Esophagus squamous epithelium (tissue), 5 donors: Measurements from ENCODE around the gene ACCS. TPM values are rescaled to one million over a fixed set of nuclear protein-coding genes. Genes with fewer than 3 reads are reported as not detected.

ENCODE experiments used
- DNase-seq: peaks from one replicate; lab custom pipeline; 2025; lab: John Stamatoyannopoulos, UW
- H3K27ac ChIP-seq, 4 donors: fragments of 200-600 bp; sonication (generic); one replicate each; pipeline ENCODE4 v1.5.1; 2016 to 2019; ENCODE audit warnings: mild to moderate bottlenecking in 1 of 4
- H3K27me3 ChIP-seq, 4 donors: fragments of 200-600 bp; sonication (generic); 1 replicate in 3 of 4; 2 replicates in 1 of 4; pipeline versions ENCODE4 v1.5.1 to v1.6.0; 2017 to 2021; ENCODE audit warnings: antibody characterized with exemption in 1 of 4
- H3K36me3 ChIP-seq, 3 donors: fragments of 200-600 bp; sonication (generic); one replicate each; pipeline ENCODE4 v1.5.1; 2016 to 2019
- H3K4me1 ChIP-seq, 3 donors: fragments of 200-600 bp; sonication (generic); one replicate each; pipeline ENCODE4 v1.5.1; 2017 to 2019
- H3K4me3 ChIP-seq, 4 donors: fragments of 200-600 bp; sonication (generic); 1 replicate in 3 of 4; 2 replicates in 1 of 4; pipeline ENCODE4 v1.5.1; 2016 to 2019; ENCODE audit warnings: mild to moderate bottlenecking in 2 of 4, moderate library complexity in 1 of 4
- H3K9me3 ChIP-seq, 3 donors: fragments of 200-600 bp; sonication (generic); one replicate each; pipeline ENCODE4 v1.5.1; 2016 to 2019
- POLR2A ChIP-seq, 4 donors: fragments of 450-650 bp; IDR thresholded peaks; one replicate each; pipeline ENCODE4 v1.6.1; 2017; ENCODE audit warnings: antibody characterized with exemption in 4 of 4, mild to moderate bottlenecking in 4 of 4, moderate library complexity in 3 of 4
- WGBS, 2 donors: methylation state at CpG; one replicate each; pipeline ENCODE4 v1.1.5; 2018; 5-methylcytosine and 5-hydroxymethylcytosine counted together
- intact Hi-C: fragments of 100-400 bp; cut with DNase I; formaldehyde crosslinking; loops from one replicate; pipeline ENCODE4 v1.15.0; 2022
- total RNA-seq, 4 donors: library from RNA; depleted of rRNA; stranded (reverse); fragments of >200 nt; gene quantifications; one replicate each; pipeline ENCODE4 v1.1.0, GENCODE V29; 2016
- TF ChIP-seq, protein P1 (sequence below), 6 experiments: fragments of 450-650 bp in 4 of 6; fragments of 200-600 bp in 2 of 6; sonication (generic) in 2 of 6; IDR thresholded peaks; one replicate each; pipeline ENCODE4 v1.5.1; 2016 to 2019; ENCODE audit warnings: antibody characterized with exemption in 6 of 6, mild to moderate bottlenecking in 4 of 6, moderate library complexity in 4 of 6
- donor health status: DM: yes; HTN: yes; CAD: no.

Gene ACCS
- total RNA-seq, 4 donors from 2014 or later: 3.4 to 22.1 (median 4.9) TPM

DNA sequence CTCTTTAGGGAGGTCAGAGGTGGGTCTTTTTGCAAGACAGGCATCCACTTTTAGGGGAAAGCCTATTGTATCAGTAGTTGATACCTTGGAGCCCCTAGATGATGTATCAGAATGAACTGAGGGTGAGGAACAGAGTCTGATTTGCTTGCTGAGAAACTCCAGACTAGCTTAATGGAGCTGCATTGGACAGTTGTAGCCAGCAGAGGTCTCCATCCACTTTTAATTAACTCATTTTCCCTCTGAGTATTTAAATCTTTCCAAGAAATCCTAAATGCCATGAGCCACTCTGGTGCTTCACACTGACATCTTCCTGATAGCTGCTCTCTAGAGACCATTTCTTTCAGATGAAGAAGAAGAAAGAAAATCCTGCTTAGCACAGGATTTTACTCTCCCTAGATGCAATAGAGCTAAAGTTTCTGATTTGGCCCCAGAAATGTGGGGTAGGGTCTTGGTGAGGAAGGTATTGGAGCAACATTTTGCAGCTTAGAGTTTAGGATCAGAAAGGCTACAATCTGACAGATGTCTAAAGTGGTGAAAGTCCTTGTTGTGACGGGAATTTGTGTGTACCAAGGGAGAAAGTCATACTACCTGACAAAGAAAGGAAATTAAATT lies 67.4 kb downstream of the ACCS start:
- Histone ChIP-seq H3K27ac (no peak overlapping the region), H3K36me3 (peaks cover 0 to 82% (median 1%) of the 10 kb centered on the region in 3 donors), H3K9me3 (no peaks in the 10 kb centered on the region), H3K4me3 (no peak overlapping the region), H3K4me1 (no peaks in the 10 kb centered on the region), H3K27me3 (no peaks in the 10 kb centered on the region)
- WGBS, 2 donors: 81 to 100% methylated on average over 1 of the region's 1 CpG
- intact Hi-C loops: no loop called here
- DNase-seq: no peak
- TF ChIP-seq POLR2A (IDR thresholded peaks at IDR 0.05): no peak
- TF ChIP-seq, protein P1, sequence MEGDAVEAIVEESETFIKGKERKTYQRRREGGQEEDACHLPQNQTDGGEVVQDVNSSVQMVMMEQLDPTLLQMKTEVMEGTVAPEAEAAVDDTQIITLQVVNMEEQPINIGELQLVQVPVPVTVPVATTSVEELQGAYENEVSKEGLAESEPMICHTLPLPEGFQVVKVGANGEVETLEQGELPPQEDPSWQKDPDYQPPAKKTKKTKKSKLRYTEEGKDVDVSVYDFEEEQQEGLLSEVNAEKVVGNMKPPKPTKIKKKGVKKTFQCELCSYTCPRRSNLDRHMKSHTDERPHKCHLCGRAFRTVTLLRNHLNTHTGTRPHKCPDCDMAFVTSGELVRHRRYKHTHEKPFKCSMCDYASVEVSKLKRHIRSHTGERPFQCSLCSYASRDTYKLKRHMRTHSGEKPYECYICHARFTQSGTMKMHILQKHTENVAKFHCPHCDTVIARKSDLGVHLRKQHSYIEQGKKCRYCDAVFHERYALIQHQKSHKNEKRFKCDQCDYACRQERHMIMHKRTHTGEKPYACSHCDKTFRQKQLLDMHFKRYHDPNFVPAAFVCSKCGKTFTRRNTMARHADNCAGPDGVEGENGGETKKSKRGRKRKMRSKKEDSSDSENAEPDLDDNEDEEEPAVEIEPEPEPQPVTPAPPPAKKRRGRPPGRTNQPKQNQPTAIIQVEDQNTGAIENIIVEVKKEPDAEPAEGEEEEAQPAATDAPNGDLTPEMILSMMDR (IDR thresholded peaks at IDR 0.05): peak in 5 of 6 experiments; percentile 26 to 55 (median 38)

Other genes starting within 250 kb of the ACCS start
- gene ALKBH3, start 185.4 kb upstream of the ACCS start, total RNA-seq: 10 to 100 TPM; 25.6 to 41.2 (median 30.7) TPM
- gene C11orf96, start 123.6 kb upstream of the ACCS start, total RNA-seq: 10 to 100 TPM in 2 of 4 donors, 1 to 10 TPM in 2; 4.7 to 33.6 (median 16.0) TPM
- gene ACCSL, start 18.3 kb upstream of the ACCS start, total RNA-seq: not detected
- gene EXT2, start 29.4 kb downstream of the ACCS start, total RNA-seq: 10 to 100 TPM; 19.0 to 53.2 (median 44.5) TPM
- gene ALX4, start 243.9 kb downstream of the ACCS start, total RNA-seq: not detected